SK-N-SH treated with all-trans-retinoic acid at 6 μM for 48 hours (cell line): ENCODE measurements around the gene FBXO27.

Experiments
- BACH2 ChIP-seq: fragments of 250-450 bp; sonication (Bioruptor Pico); IDR thresholded peaks from 2 replicates; pipeline ENCODE4 v1.9.0; 2021; ENCODE audit warnings: mild to moderate bottlenecking, borderline replicate concordance
- GLIS3 ChIP-seq: fragments of 250-450 bp; sonication (Bioruptor Pico); IDR thresholded peaks from 2 replicates; pipeline ENCODE4 v1.5.0; 2020; ENCODE audit warnings: mild to moderate bottlenecking, moderate library complexity
- PPARA ChIP-seq: fragments of 250-450 bp; sonication (Bioruptor Pico); IDR thresholded peaks from 2 replicates; pipeline ENCODE4 v1.5.0; 2020; ENCODE audit warnings: mild to moderate bottlenecking, borderline replicate concordance
- RARB ChIP-seq: fragments of 250-450 bp; sonication (Bioruptor Pico); IDR thresholded peaks from 2 replicates; pipeline ENCODE4 v1.8.0; 2021; ENCODE audit warnings: mild to moderate bottlenecking, moderate library complexity
- TCF4 ChIP-seq: fragments of 250-450 bp; sonication (Bioruptor Pico); IDR thresholded peaks from 2 replicates; pipeline ENCODE4 v1.8.0; 2021; ENCODE audit warnings: mild to moderate bottlenecking, moderate library complexity, borderline replicate concordance
- TOX ChIP-seq: fragments of 250-450 bp; sonication (Bioruptor Pico); IDR thresholded peaks from 2 replicates; pipeline ENCODE4 v1.8.0; 2021; ENCODE audit warnings: mild to moderate bottlenecking, moderate library complexity, borderline replicate concordance
- ZFP3 ChIP-seq: fragments of 250-450 bp; sonication (Bioruptor Pico); IDR thresholded peaks from 2 replicates; pipeline ENCODE4 v1.5.0; 2020; ENCODE audit warnings: mild to moderate bottlenecking, moderate library complexity
- ZFP30 ChIP-seq: fragments of 450-650 bp; formaldehyde crosslinking; IDR thresholded peaks from 2 replicates; pipeline ENCODE4 v1.5.0; 2022; ENCODE audit warnings: mild to moderate bottlenecking, moderate library complexity
- ZNF70 ChIP-seq: fragments of 450-650 bp; formaldehyde crosslinking; IDR thresholded peaks from 2 replicates; pipeline ENCODE4 v1.5.0; 2020; ENCODE audit warnings: mild to moderate bottlenecking, moderate library complexity
- ZNF8 ChIP-seq: fragments of 450-650 bp; formaldehyde crosslinking; IDR thresholded peaks from 2 replicates; pipeline ENCODE4 v1.5.0; 2020; ENCODE audit warnings: mild to moderate bottlenecking, moderate library complexity

DNA sequence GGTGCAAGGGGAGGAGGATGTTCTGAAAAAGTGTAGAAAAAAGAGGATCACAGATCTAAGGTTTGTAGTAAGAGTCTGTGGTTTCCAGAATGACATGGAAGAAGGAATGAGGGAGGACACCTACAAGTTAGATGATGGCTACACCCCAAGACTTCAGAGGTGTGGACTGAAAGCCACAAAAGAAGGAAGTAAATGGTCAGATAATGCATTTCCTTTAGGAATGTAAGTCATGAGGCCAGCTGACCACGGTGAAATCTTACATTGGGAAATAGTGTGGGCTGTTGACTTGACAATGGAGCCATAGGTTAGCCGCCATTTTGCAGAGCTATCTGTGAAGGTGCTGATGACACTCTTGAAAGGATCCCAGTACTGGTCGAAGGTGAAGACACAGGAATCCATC lies 25.3 kb upstream of the FBXO27 start:
- TF ChIP-seq ZFP3 (no peak), RARB (no peak), BACH2 (no peak), PPARA (CRISPR knock-in tag) (no peak), ZNF70 (CRISPR knock-in tag) (no peak), GLIS3 (CRISPR knock-in tag) (no peak), ZFP30 (CRISPR knock-in tag) (no peak), ZNF8 (no peak), TCF4 (CRISPR knock-in tag) (no peak), TOX (CRISPR knock-in tag) (no peak)
